GM12865 (cell line): ENCODE results near the gene ELP2.
"Not testable (repeated sequence)": the region's sequence is repeated elsewhere in the genome, so short reads cannot be mapped to it uniquely, and the experiment has no call there.

ENCODE experiments used
- DNase-seq: peaks from one replicate; pipeline ENCODE4 v3.0.0; 2010; ENCODE audit warnings: low read depth
- H3K4me3 ChIP-seq: 2 replicates; pipeline ENCODE4 v1.5.1; 2011; ENCODE audit warnings: mild to moderate bottlenecking, low read depth, low read length, control low read depth
- TF ChIP-seq, protein P1 (sequence below): IDR thresholded peaks from 2 replicates; pipeline ENCODE4 v1.5.1; 2011; ENCODE audit warnings: low read length, control low read depth, low read depth, inconsistent platforms; ENCODE audit not compliant: insufficient read depth; ENCODE audit errors: missing control alignments

The ELP2 gene

DNA sequence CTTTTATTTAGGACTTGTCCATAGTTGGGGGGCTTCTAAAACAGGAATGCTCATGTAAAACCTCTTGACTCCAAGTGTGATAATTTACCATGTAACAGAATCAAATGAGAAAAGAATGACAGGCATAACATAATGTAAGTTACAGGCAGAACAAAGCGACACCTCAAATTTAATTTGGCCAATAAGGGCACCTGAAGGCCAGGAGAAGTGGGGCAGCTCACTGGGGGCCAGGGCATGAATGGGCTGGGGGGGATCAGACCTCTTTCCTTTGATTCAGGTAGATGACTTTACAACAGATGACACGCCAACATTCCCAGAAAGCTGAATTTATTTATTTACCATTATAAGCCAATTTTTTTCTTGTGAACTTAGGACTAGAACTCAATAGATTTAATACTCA lies 72.1 kb downstream of the ELP2 start:
- DNase-seq, result no peak
- no peak overlapping the region for H3K4me3 ChIP-seq
- TF ChIP-seq, protein P1, sequence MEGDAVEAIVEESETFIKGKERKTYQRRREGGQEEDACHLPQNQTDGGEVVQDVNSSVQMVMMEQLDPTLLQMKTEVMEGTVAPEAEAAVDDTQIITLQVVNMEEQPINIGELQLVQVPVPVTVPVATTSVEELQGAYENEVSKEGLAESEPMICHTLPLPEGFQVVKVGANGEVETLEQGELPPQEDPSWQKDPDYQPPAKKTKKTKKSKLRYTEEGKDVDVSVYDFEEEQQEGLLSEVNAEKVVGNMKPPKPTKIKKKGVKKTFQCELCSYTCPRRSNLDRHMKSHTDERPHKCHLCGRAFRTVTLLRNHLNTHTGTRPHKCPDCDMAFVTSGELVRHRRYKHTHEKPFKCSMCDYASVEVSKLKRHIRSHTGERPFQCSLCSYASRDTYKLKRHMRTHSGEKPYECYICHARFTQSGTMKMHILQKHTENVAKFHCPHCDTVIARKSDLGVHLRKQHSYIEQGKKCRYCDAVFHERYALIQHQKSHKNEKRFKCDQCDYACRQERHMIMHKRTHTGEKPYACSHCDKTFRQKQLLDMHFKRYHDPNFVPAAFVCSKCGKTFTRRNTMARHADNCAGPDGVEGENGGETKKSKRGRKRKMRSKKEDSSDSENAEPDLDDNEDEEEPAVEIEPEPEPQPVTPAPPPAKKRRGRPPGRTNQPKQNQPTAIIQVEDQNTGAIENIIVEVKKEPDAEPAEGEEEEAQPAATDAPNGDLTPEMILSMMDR, result no peak

DNA sequence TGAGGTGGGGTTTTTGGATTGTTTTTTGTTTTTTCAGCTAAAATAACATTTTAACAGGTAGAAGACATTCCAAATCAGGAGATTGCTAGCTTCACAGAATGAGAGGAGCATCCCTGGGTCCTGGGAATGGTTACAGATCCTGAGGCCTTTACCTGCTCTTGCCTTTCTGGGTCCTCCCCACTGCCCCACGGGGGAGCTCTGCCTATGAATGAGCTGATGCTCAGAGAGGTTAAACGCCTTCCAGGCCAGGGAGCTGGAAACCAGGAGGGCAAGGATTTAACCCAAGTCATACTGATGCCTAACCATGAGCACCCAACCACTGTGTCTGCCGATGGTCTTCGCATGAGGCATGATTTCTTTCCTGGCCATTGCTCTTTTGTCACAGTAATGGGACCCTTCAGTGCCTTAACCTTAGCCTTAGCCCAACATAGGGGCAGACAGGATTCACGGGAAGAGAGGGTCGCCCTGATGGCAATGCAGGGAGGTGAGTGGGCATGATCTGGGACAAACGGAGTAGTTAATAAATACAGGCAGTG lies 73.7 kb downstream of the ELP2 start:
- DNase-seq, result no peak
- TF ChIP-seq, protein P1, result no peak
- no peak overlapping the region for H3K4me3 ChIP-seq

DNA sequence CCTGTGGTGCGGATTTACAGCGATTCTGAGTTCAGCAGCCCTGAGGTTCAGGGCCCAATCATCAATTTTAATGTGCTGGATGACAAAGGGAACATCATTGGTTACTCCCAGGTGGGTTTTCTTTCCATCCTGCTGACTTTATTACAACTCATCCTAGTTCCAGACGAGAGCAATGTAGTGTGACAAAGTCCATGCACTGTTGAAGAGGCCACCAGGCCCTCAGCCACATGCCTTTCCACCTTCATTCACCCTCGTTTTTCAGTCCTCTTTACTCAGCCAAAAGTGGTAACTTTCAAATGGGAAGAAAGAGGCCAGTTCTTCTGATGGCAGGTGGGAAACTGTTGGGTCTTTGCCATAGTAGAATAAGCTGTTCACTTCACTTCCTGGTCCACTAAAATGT lies 75.5 kb downstream of the ELP2 start:
- no peak for DNase-seq
- TF ChIP-seq, protein P1, result no peak
- H3K4me3 ChIP-seq, result no peak overlapping the region

DNA sequence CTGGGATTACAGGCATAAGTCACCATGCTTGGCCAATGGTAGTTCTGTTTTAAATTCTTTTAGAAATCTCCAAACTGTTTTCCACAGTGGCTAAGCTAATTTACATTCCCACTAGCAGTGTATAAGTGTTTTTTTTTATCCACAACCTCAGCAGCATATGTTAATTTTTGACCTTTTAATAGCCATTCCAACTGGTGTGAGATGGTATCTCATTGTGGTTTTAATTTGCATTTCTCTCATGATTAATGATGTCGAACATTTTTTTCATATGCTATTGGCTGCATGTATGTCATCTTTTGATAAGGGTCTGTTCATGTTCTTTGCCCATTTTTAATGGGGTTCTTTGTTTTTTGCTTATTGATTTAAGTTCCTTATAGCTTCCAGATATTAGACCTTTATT lies 77.6 kb downstream of the ELP2 start:
- TF ChIP-seq, protein P1, result no peak
- H3K4me3 ChIP-seq, result no peak overlapping the region
- no peak for DNase-seq

DNA sequence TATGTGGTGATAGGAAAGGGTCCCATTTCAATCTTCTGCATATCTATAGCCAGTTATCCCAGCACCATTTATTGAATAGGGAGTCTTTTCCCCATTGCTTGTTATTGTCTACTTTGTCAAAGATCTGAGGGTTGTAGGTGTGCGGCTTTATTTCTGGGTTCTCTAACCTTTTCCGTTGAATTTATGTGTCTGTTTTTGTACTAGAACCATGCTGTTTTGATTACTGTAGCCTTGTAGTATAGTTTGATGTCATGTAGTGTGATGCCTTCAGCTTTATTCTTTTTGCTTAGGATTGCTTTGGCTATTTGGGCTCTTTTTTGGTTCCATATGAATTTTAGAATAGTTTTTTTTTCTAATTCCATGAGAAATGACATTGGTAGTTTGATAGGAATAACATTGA lies 78.3 kb downstream of the ELP2 start:
- not testable (repeated sequence) for DNase-seq, H3K4me3 ChIP-seq

DNA sequence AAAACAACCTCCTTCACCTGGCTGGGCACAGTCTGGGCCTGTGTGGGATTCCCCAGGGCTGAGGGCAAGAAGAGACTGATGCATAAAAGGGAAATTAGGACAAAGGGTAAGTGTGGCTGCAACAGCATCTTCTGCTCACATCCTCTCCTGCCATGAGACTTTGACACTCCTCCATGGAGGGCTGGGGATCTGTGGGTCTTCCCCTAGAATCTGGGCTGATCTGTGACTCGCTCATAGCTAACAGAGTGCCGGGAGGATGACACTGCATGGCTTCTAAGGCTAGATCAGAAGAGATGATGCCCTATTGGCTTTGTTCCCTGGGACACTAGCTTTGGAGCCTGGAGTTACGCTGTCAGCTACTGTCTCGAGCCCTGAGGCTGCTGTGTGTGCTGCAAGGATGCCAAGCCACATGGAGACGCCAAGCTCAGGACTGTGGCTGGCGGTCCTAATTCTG lies 81.9 kb downstream of the ELP2 start:
- H3K4me3 ChIP-seq, result no peak overlapping the region
- peak; percentile 28 for DNase-seq
- TF ChIP-seq, protein P1, result no peak

DNA sequence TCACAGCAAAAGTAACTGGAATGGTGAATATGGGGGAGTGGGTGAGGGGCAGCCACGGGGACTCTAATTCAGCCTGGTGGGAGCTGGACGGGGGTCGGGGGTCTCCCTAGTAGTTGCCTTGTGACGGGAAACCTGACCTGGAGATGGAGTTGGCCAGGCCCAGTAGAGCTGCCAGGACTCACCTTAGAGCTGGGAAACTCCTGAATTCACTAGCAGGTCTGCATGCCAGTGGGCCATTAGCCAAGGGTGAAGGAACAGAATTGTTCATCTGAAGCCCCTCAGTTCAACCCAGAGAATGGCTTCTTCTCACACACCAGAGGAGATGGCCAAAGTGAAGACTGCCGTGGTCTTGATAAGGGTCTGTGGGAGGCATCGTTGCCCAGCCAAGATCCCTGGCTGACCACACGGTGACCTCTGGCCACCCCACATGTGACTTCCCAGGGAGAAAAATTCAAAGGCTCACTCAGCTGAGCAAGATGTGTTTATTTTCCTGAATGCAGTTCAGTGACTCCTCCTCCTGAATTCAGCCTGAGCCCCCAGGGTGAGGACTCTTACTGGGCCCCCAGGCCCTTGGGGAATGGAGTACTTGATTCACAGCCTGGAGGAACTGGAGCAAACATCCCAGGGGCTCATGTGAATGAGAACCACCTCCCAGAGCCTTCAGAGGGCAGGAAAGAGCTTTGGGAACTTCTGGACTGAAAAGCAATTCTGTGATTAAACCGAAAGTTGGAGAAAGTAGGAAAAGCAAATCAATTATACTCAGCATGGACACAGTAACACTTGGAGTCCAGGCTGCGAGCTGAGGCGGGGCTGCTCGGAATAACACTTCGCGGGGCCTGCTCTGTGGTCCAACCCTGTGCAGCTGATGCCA lies 82.8 kb downstream of the ELP2 start:
- H3K4me3 ChIP-seq, result no peak overlapping the region
- no peak for DNase-seq
- TF ChIP-seq, protein P1, result no peak
